ENCODE measurements around the gene SPRYD3.
"Not testable (repeated sequence)": the region's sequence is repeated elsewhere in the genome, so short reads cannot be mapped to it uniquely, and the experiment has no call there.

Gene SPRYD3

DNA sequence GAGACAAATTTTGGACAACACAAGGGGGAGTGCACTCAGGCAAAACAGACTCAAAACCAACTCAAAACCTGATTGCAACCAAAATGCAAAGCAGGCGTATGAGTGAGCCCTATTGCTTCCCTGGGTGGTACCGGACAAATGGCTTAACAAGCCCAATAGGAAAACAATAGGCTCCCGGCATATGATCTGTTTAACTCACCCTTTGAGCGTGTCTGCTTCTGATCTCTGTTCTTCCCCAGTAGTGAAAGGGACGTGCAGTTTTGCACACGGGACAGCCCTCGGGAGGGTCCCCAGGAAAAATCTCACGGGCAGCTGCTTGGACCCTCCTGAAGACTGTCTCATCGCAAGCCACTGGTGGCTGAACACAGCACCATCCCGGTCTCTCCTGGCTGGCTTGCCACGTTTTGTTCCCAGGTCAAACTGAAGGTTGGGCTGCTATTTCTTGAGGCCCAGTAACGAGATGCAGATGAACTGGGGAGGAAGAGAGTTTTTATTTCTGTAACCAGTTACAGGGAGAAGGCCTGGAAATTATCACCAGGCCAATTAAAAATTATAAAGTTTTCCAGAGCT, 34.0 kb upstream of the SPRYD3 start:
- no peaks in the 10 kb centered on the region for H3K9me3 Mint-ChIP-seq
- TF ChIP-seq, protein P1, sequence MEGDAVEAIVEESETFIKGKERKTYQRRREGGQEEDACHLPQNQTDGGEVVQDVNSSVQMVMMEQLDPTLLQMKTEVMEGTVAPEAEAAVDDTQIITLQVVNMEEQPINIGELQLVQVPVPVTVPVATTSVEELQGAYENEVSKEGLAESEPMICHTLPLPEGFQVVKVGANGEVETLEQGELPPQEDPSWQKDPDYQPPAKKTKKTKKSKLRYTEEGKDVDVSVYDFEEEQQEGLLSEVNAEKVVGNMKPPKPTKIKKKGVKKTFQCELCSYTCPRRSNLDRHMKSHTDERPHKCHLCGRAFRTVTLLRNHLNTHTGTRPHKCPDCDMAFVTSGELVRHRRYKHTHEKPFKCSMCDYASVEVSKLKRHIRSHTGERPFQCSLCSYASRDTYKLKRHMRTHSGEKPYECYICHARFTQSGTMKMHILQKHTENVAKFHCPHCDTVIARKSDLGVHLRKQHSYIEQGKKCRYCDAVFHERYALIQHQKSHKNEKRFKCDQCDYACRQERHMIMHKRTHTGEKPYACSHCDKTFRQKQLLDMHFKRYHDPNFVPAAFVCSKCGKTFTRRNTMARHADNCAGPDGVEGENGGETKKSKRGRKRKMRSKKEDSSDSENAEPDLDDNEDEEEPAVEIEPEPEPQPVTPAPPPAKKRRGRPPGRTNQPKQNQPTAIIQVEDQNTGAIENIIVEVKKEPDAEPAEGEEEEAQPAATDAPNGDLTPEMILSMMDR (IDR thresholded peaks at IDR 0.05; ENCODE audit: unreplicated experiment in 3 of 3) = no peak
- no peaks in the 10 kb centered on the region for H3K36me3 Mint-ChIP-seq (ENCODE audit: low read depth)
- H3K27ac Mint-ChIP-seq = peak overlapping the region; percentile 93 to 98 (median 93)
- H3K4me3 Mint-ChIP-seq = peak overlapping the region in 2 of 3 experiments; percentile 70 to 77
- peaks cover 9% of the 10 kb centered on the region for H3K27me3 Mint-ChIP-seq (ENCODE audit: low read depth)
- peaks cover 11% of the 10 kb centered on the region for H3K4me1 Mint-ChIP-seq

DNA sequence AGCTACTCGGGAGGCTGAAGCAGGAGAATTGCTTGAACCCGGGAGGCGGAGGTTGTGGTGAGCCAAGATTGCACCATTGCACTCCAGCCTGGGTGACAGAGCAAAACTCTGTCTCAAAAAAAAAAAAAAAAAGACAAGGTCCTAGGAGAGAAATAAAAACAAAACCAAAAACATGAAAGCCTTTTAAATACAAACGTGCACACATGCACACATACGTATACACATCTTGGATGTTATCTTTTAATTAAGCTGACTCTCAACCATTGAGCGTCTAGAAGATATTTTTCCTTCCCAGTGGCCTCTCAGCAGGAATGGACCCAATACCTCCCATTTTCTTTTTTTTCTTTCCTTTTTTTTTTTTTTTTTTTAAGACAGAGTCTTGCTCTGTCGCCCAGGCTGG, 33.2 kb upstream of the SPRYD3 start:
- not testable (repeated sequence) for H3K9me3 Mint-ChIP-seq; H3K36me3 Mint-ChIP-seq (ENCODE audit: low read depth); H3K27me3 Mint-ChIP-seq (ENCODE audit: low read depth)
- Mint-ChIP-seq H3K4me1 (peaks cover 13% of the 10 kb centered on the region), H3K4me3 (peak overlapping the region in 2 of 3 experiments; percentile 70 to 77), H3K27ac (peak overlapping the region in 2 of 3 experiments; percentile 93 to 98)

DNA sequence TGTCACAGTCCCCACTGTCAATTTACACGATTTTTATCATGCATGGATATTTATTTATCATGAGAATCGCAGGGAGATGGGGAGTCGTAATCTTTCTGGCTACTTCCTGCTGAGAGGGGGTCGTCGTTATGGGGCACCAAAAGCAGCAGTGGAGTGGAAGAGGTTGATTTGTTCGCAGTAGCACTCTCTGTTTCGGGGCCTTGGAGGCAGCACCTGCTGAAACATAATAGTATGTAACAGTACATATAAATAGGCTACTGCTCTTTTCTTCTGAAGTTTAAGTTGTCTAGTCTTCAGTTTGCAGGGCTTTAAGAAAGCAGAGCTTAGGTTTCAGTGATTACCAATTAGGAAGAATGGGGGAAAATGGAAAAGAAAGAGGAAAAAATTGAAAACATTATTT, 27.9 kb upstream of the SPRYD3 start:
- peak overlapping the region; percentile 20 to 77 (median 56) for H3K27ac Mint-ChIP-seq

DNA sequence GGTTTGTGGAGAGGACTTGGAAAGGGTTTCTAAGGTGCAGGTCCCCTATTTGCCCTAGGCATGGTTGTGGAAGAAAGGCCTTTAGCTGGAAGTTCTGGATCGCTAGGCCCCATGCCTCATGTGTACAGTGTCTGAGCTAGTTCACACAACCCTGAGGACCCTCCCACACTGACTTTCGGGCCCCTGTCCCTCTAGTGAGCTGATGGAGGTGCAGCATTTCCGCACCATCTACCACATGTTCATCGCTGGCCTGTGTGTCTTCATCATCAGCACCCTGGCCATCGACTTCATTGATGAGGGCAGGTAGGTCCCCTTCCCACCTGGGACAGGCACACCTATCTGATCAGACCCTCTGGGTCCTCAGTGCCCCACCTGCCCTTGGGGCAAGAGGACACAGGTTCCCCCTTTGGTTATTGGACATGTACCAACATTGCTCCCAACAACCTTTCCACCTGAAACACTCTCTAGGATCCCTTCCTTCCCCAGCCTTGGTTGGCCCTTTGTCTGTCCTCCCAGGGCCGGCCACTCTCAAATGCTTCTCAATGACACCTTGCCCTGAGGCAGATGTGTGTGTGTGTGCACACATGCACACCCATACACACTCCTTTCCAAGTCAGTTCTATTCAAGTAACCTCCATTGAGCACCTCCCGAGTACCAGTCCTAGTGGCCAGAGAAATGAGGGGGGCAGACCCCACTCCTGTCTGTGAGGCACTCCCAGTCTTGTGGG, 26.7 kb upstream of the SPRYD3 start:
- Mint-ChIP-seq H3K36me3 (ENCODE audit: low read depth) (no peaks in the 10 kb centered on the region), H3K4me1 (peaks cover 13% of the 10 kb centered on the region)

More for the DNA sequence above, 27.9 kb upstream of the SPRYD3 start:
- Mint-ChIP-seq H3K4me1 (peaks cover 13% of the 10 kb centered on the region), H3K27me3 (ENCODE audit: low read depth) (peaks cover 4% of the 10 kb centered on the region), H3K9me3 (peaks cover 2% of the 10 kb centered on the region), H3K36me3 (ENCODE audit: low read depth) (no peaks in the 10 kb centered on the region), H3K4me3 (peak overlapping the region in 1 of 3 experiments; percentile 17)
- TF ChIP-seq, protein P1 (IDR thresholded peaks at IDR 0.05; ENCODE audit: unreplicated experiment in 3 of 3) = no peak

DNA sequence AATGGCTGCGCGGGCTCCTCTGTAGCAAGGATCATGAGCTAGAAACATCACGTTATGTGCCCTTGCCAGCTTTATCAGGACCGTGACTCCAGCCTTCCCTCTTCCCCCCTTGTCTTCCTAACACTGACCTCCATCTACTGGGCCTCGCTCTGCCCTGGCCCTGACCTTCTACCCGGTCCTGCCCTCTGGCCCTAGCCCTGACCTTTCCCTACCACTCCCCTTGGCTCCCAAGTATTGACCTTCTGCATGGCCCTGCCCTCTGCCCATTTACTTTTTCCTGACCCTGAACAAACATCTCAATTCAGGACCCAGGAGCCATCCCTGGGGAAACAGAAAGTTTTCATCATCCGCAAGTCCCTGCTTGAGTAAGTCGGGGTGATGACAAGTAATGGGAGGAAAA, 26.1 kb upstream of the SPRYD3 start:
- peaks cover 4% of the 10 kb centered on the region for H3K27me3 Mint-ChIP-seq (ENCODE audit: low read depth)
- TF ChIP-seq, protein P1 (IDR thresholded peaks at IDR 0.05; ENCODE audit: unreplicated experiment in 3 of 3) = no peak
- no peaks in the 10 kb centered on the region for H3K36me3 Mint-ChIP-seq (ENCODE audit: low read depth)
- no peak overlapping the region for H3K4me3 Mint-ChIP-seq
- H3K4me1 Mint-ChIP-seq = peaks cover 16% of the 10 kb centered on the region
- peaks cover 2% of the 10 kb centered on the region for H3K9me3 Mint-ChIP-seq
- no peak overlapping the region for H3K27ac Mint-ChIP-seq

More for the DNA sequence above, 26.7 kb upstream of the SPRYD3 start:
- no peak overlapping the region for H3K4me3 Mint-ChIP-seq
- peaks cover 2% of the 10 kb centered on the region for H3K9me3 Mint-ChIP-seq
- peak overlapping the region; percentile 13 to 61 (median 20) for H3K27ac Mint-ChIP-seq
- peaks cover 4% of the 10 kb centered on the region for H3K27me3 Mint-ChIP-seq (ENCODE audit: low read depth)
- TF ChIP-seq, protein P1 (IDR thresholded peaks at IDR 0.05; ENCODE audit: unreplicated experiment in 3 of 3) = no peak

DNA sequence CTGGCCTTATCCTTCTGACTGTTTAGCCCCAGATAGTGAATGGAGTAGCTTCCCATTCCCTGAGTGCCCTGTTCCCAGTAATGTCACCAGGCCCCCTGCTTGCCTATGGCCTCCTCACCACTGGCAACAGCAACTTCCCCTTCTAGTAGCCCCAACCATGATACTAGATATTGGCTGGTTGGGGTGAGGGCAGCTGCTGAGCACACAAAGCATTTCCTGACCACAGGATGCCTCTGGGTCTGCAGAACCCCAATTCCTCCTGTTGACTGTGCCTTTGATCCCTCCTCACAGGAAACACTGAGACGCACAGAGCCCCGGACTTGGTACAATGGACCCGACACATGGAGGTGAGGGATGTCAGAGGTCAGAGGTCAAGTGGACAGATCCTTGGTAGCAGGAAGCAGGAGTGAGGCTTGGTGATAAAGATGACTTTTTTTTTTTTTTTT, 24.7 kb upstream of the SPRYD3 start:
- Mint-ChIP-seq H3K27ac (peak overlapping the region in 1 of 3 experiments; percentile 96), H3K4me3 (no peak overlapping the region), H3K9me3 (peaks cover 2% of the 10 kb centered on the region), H3K27me3 (ENCODE audit: low read depth) (peaks cover 9% of the 10 kb centered on the region), H3K36me3 (ENCODE audit: low read depth) (no peaks in the 10 kb centered on the region), H3K4me1 (peaks cover 24% of the 10 kb centered on the region)
- TF ChIP-seq, protein P1 (IDR thresholded peaks at IDR 0.05; ENCODE audit: unreplicated experiment in 3 of 3) = no peak
